ENCODE data around the gene TMEM150B. TPM values are rescaled to one million over a fixed set of nuclear protein-coding genes. Genes with fewer than 3 reads are reported as not detected.

Gene TMEM150B
- total and polyA plus RNA-seq, 2 of the 13 experiments (the other 11 are each of a cell fraction or from before 2014, with no cell fraction given) = 1.3 to 1.8 TPM

DNA sequence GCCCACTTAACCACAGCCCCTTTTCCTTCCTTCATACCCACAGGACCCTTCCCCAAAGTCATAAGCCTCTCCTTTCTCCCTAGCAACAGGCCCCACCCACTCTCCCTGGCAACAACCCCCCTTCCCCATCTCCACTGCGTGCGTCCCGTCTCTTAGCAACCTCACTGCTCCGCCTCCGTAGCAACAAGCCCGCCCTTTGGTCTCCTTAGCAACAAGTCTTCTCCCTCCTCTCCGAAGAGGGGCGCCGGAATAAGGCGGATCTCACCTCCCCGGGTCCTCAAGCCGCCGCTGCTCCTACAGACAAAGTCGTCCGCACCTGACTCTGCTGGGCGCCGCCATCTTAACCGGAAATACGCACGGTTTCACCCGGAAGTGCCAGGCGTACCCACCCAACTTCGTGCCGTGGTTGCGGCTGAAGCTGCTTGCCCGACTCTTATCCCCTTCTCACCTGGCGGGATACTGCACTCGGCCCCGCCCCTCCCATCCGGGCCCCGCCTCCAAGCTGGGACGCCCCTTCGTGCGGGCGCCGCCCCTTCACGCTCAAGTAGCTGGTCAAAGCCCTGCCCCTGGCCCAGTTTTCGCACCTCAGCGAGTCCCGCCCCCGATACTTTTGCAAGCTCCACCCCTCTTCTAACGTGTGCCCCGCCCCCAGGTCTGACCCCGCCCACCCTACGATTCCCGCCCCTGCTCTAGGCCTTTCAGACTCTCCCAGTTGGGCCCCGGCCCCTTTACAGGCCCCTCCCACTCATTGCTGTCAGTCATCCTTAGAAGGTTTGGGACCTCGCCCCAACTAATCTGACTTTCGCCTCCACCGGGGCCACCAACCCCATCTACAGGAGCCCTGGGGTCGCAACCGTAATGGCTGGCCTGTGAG lies 45.1 kb downstream of the TMEM150B start, which contains the start of gene HSPBP1 (continued):
- TF ChIP-seq, protein P1, sequence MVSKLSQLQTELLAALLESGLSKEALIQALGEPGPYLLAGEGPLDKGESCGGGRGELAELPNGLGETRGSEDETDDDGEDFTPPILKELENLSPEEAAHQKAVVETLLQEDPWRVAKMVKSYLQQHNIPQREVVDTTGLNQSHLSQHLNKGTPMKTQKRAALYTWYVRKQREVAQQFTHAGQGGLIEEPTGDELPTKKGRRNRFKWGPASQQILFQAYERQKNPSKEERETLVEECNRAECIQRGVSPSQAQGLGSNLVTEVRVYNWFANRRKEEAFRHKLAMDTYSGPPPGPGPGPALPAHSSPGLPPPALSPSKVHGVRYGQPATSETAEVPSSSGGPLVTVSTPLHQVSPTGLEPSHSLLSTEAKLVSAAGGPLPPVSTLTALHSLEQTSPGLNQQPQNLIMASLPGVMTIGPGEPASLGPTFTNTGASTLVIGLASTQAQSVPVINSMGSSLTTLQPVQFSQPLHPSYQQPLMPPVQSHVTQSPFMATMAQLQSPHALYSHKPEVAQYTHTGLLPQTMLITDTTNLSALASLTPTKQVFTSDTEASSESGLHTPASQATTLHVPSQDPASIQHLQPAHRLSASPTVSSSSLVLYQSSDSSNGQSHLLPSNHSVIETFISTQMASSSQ (IDR thresholded peaks at IDR 0.05; ENCODE audit: low read depth) = no peak
- TF ChIP-seq, protein P1 (CRISPR knock-in tag; IDR thresholded peaks at IDR 0.05; ENCODE audit: borderline replicate concordance) = no peak; the same call in 1 of the 2 replicates
- TF ChIP-seq ZNF24 (IDR thresholded peaks at IDR 0.05) = no peak
- no peak for TF ChIP-seq FOXP1 (IDR thresholded peaks at IDR 0.05)
- no peak for TF ChIP-seq FOXP1 (CRISPR knock-in tag; IDR thresholded peaks at IDR 0.05)
- TF ChIP-seq, protein P2, sequence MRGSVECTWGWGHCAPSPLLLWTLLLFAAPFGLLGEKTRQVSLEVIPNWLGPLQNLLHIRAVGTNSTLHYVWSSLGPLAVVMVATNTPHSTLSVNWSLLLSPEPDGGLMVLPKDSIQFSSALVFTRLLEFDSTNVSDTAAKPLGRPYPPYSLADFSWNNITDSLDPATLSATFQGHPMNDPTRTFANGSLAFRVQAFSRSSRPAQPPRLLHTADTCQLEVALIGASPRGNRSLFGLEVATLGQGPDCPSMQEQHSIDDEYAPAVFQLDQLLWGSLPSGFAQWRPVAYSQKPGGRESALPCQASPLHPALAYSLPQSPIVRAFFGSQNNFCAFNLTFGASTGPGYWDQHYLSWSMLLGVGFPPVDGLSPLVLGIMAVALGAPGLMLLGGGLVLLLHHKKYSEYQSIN (CRISPR knock-in tag; IDR thresholded peaks at IDR 0.05; ENCODE audit: borderline replicate concordance) = no peak
- no peak for TF ChIP-seq PLRG1 (conservative IDR thresholded peaks at IDR 0.05)
- TF ChIP-seq, protein P3, sequence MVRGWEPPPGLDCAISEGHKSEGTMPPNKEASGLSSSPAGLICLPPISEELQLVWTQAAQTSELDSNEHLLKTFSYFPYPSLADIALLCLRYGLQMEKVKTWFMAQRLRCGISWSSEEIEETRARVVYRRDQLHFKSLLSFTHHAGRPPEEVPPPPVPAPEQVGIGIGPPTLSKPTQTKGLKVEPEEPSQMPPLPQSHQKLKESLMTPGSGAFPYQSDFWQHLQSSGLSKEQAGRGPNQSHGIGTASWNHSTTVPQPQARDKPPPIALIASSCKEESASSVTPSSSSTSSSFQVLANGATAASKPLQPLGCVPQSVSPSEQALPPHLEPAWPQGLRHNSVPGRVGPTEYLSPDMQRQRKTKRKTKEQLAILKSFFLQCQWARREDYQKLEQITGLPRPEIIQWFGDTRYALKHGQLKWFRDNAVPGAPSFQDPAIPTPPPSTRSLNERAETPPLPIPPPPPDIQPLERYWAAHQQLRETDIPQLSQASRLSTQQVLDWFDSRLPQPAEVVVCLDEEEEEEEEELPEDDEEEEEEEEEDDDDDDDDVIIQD (CRISPR knock-in tag; IDR thresholded peaks at IDR 0.05; ENCODE audit: low read depth) = no peak
- no peak for TF ChIP-seq NR2F1 (CRISPR knock-in tag; IDR thresholded peaks at IDR 0.05)
- TF ChIP-seq ZNF501 (CRISPR knock-in tag; IDR thresholded peaks at IDR 0.05) = no peak
- TF ChIP-seq, protein P4, sequence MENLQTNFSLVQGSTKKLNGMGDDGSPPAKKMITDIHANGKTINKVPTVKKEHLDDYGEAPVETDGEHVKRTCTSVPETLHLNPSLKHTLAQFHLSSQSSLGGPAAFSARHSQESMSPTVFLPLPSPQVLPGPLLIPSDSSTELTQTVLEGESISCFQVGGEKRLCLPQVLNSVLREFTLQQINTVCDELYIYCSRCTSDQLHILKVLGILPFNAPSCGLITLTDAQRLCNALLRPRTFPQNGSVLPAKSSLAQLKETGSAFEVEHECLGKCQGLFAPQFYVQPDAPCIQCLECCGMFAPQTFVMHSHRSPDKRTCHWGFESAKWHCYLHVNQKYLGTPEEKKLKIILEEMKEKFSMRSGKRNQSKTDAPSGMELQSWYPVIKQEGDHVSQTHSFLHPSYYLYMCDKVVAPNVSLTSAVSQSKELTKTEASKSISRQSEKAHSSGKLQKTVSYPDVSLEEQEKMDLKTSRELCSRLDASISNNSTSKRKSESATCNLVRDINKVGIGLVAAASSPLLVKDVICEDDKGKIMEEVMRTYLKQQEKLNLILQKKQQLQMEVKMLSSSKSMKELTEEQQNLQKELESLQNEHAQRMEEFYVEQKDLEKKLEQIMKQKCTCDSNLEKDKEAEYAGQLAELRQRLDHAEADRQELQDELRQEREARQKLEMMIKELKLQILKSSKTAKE (CRISPR knock-in tag; IDR thresholded peaks at IDR 0.05; ENCODE audit: borderline replicate concordance) = no peak
- no peak for TF ChIP-seq ELF3 (CRISPR knock-in tag; IDR thresholded peaks at IDR 0.05)
- no peak for TF ChIP-seq ZNF33B (CRISPR knock-in tag; IDR thresholded peaks at IDR 0.05)
- no peak for TF ChIP-seq ZNF263 (CRISPR knock-in tag; IDR thresholded peaks at IDR 0.05)
- TF ChIP-seq, protein P5, sequence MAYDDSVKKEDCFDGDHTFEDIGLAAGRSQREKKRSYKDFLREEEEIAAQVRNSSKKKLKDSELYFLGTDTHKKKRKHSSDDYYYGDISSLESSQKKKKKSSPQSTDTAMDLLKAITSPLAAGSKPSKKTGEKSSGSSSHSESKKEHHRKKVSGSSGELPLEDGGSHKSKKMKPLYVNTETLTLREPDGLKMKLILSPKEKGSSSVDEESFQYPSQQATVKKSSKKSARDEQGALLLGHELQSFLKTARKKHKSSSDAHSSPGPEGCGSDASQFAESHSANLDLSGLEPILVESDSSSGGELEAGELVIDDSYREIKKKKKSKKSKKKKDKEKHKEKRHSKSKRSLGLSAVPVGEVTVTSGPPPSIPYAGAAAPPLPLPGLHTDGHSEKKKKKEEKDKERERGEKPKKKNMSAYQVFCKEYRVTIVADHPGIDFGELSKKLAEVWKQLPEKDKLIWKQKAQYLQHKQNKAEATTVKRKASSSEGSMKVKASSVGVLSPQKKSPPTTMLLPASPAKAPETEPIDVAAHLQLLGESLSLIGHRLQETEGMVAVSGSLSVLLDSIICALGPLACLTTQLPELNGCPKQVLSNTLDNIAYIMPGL (CRISPR knock-in tag; IDR thresholded peaks at IDR 0.05; ENCODE audit: borderline replicate concordance in 1 of 2, low read depth in 1 of 2) = no peak; a peak in 1 of 4 replicates
- no peak for TF ChIP-seq FIP1L1 (IDR thresholded peaks at IDR 0.05; ENCODE audit: borderline replicate concordance, insufficient read depth, low read depth, low read length)
- TF ChIP-seq ZNF543 (CRISPR knock-in tag; IDR thresholded peaks at IDR 0.05) = no peak
- TF ChIP-seq ZNF678 (CRISPR knock-in tag; IDR thresholded peaks at IDR 0.05) = no peak
- TF ChIP-seq NFRKB (IDR thresholded peaks at IDR 0.05) = 0 out of 2 replicates have a peak, but pooled peaks have one; percentile 34

All from HepG2 (cell line).